GM19240 (cell line): Measurements from ENCODE around the gene ARFGEF3.
"Not testable (repeated sequence)": the region's sequence is repeated elsewhere in the genome, so short reads cannot be mapped to it uniquely, and the experiment has no call there.

Experiments used
- DNase-seq: peaks from one replicate; pipeline ENCODE4 v3.0.0; 2011; ENCODE audit warnings: low spot score; ENCODE audit not compliant: insufficient read length

Gene ARFGEF3

DNA sequence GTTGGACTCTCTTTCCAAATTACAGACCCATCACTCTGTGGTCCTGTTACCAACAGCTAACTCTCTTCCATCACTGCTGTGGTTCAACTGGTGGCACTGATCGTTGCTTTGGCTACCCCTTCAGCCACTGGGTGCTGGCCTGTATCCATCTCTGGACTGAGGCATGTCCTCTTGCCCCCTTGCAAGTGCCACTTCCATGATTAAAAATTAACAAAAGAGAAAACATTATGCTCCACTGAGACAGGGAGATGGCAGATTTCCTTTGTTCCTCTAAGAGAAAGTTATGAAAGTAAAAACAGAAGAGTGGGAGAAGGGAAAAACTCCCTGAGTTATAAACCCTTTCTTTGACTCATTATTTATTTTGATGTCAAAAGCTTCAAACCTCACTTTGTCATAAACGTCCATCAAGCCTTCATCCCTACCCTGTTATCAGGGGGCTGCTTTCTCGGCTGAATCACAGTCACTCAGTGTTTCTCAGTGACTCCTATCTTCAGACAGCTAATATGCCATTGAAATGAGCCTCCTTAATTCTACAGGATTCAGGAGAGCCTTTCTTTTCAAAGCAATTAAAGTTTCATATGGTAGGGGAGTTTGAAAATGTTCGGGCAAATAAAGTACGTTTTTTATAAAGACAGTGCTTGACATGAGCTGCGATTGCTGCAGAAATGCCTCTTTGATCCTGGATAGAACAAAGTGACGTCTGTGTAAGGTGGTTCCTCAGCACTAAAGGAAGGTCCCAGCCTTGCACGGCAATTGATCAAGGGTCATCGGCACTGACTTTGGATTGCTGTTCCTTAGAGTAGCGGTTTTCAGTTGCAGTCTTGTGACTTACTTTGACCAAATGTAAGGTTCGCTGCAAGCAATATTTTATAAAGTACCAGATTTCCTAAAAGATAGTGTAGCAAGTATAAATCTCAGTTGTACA is 106.5 kb downstream of the ARFGEF3 start:
- no peak for DNase-seq

DNA sequence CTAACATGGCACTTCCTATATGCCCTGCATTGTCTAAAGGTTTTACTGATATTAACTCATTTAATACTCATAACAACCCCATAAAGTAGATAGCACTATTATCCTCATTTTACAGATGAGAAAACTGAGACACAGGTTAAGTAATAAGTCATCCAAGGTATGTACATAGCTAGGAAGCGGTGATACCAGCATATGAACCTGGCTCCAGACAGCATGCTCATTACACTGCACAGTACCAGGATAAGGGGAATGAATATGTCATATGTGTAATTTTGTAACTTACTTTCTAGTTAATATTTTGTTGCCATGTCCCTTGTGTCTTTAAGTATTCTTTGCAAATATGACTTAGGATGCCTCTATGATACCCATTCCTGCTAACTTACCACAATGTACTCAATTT is 109.7 kb downstream of the ARFGEF3 start:
- DNase-seq, result no peak

DNA sequence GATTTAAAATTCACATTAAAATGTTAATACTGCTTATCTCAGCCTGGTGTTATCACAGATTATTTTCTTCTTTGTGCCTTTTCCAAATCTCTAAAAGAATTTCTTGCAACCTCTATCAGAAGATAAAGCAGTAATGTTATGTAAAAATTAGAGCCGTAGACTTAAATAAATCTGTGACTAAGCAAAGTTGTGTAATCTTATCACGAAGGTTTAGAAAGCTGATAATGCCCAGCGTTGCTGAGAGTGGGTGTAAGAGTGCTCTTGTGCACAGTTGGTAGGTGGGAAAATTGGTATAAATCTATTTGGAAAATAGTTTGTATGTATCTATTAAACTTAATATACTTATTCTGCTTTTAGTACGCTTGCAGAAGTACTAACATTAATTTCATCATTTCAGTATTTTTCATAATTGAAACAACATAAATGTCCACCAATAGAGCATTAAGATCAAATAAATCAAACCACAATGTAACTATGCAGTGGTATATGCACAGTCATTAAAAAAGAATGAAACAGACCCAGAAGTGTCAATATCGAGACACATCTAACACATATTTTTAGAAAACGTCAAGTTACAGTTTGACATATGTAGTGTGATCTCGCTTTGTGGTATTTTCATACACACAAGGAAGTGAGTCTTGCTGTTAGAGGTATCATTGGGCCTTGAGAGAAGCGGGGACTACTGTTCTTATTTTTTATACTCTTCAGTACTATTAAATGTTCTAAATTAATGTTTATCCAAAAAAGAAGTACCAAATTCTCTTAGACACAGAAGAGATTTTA is 111.0 kb downstream of the ARFGEF3 start:
- DNase-seq, result no peak

DNA sequence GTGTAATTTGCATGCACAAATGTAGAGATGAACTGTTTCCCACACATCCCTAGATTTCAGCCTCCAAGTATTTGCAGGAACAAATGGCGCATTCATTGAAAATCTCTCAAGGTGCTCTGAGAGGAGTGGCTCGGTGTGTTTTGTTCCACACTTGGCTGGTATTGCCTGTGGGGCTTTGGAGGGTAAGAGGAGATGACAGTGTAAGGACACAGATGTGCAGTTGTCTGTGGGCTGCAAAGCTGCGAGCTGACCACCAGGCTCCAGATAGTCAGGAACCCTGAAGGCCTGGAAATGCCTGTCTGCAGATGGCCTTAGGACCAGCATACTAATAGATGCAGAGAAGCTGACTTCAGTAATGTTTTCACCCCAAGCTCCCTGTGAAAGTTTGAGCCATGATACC is 114.2 kb downstream of the ARFGEF3 start:
- no peak for DNase-seq

DNA sequence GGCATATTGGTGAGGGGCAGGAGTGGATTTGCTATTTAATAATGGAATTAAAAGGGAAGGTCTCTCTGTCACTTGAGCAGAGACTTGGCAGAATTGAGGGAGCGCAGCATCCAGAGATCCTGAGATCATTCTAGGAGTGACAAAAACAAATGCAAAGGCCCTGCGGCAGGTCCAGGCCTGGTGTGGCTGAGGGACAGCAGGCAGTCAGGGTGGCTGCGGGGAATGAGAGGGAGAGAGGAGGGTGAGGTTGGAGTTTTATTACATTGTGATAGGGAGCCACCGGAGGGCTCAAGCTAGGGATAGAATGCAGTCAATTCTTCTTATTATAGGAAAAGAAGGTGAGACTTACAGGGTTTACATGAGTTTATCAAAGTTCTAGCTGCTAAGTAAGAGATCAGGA is 116.1 kb downstream of the ARFGEF3 start:
- no peak for DNase-seq

DNA sequence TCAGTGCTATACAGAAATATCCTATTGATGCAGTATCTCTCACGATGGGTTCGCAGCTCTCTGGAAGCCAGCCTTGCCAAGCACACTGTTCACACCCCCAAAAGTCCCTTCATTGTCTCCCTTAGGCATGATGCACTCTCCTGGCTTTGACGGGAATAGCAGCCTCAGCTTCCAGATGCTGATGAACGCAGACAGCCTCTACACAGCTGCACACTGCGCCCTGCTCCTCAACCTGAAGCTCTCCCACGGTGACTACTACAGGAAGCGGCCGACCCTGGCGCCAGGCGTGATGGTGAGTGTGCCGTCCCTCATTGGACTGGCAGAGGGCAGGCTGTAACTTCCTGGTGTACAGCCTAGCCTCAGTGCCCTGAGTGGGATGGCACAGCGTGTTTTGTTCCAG is 116.6 kb downstream of the ARFGEF3 start:
- no peak for DNase-seq

DNA sequence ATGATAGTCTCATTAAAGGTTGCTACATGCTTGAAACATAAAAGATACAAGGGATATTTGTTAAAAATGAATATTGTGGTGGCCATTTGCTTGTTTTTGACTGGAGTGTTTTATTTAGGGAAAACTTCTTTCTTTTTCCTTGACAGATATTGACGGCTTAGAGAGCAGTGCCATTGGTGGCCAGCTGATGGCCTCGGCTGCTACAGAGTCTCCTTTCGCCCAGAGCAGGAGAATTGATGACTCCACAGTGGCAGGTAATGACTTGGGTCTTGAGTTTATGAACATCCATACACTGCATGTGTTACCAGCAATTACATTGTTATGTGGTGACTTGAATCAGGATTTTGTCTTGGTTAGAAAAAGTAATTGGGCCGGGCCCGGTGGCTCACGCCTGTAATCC is 124.1 kb downstream of the ARFGEF3 start:
- DNase-seq, result no peak

DNA sequence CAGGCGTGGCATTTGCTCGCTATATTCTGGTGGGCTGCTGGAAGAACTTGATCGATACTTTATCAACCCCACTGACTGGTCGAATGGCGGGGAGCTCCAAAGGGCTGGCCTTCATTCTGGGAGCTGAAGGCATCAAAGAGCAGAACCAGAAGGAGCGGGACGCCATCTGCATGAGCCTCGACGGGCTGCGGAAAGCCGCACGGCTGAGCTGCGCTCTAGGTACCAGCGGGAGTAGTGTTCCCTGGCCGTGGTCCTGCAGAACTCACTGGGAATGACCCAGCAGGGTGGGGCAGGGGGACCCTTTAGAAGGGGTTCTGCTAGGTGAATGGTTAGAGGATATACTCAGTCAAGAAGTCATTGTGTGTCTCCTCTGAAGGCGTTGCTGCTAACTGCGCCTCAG is 125.0 kb downstream of the ARFGEF3 start:
- DNase-seq, result no peak

DNA sequence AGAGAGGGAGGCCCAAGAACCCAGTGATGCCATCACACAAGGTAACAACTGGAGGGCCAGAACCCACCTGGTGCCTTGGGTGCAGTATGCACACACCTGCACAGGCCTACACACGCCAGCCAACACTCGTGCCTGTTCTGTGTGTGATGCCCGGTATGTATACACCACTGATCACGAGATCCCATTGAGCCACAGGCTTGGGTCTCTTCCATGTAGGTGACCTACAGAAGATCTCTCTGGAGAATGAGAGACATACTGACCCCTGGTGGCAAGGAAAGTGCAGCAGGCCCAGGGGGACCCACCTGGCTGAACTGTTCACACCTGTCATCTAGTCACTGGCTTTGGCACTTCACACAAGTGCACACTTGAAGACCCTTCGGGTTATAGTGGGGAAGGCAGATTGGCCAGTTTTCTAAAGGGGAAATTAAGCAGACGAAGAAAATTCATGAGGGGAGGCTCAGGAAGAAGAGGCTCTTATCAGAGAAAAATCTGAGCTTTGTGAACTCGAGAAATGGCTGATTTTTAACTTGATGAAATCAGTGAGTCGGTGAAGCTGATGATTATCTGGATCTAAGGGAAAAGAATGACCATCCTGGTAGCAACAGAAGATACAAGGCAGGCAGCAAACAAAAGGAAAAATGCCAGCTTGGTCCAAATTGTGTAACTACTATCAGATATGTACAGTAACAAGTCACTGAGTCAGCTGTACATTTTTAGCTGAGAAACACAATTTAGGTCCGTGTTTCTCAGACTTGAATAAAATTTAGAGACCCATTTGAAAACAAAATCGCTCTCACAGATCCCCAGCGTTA is 125.6 kb downstream of the ARFGEF3 start:
- DNase-seq, result no peak

DNA sequence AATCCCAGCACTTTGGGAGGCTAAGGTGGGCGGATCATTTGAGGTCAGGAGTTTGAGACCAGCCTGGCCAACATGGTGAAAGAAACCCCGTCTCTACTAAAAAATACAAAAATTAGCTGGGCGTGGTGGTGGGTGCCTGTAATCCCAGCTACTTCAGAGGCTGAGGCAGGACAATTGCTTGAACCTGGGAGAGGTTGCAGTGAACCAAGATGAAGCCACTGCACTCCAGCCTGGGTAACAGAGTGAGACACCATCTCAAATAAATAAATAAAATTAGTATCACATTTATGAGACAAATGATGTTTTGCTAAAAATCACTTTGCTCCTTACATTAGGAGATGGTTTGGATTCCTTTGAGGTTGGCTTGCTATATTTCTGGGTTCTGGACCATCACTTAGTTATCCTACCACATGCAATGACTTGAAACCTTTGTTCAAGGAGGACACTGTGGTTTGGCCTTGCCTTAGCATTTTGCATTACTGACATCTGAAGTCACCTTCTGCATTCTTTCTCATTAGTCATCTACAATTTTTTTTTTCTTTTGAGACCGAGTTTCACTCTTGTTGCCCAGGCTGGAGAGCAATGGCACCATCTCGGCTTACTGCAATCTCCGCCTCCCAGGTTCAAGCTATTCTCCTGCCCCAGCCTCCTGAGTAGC is 126.8 kb downstream of the ARFGEF3 start:
- not testable (repeated sequence) for DNase-seq

DNA sequence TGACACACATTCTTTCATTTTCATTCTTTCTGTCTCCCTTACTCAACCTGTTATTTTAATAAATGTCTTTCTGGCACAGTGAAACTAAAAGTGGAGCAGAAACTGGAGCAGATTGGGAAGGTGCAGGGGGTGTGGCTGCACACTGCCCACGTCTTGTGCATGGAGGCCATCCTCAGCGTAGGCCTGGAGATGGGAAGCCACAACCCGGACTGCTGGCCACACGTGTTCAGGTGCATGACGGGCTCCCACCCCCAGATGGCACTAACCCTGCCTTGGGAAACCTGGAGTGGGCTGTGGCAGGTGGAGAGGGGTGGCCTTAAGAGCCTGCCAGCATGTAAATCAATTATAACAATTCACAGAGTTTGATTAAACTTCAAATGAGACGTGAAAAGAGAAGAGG is 128.0 kb downstream of the ARFGEF3 start:
- DNase-seq, result no peak

DNA sequence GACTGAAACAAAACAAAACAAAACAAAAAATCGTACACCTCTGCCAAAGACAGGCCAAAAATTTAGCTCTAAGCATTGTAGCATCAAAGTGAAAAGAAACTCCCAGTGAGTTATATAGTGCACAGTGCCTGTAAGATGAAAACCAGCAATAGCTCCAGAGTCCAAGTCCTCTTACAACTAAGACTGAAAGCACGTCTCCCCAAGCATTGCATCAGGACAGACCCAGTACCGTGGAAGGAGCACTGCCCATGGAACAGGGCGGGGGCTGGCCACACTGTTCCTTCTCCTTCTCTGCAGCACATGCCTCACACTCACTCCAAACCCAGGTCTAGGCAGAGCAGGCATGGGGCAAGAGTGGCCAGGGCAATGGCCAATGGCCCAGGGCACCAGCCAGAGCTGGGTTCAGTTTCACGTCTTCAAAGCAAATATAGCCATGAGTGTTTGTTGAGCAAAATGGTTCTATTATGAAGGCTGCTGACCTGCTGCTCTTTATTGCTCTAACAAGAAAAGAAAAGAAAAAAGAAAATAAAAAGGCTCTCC is 128.8 kb downstream of the ARFGEF3 start:
- DNase-seq, result no peak

DNA sequence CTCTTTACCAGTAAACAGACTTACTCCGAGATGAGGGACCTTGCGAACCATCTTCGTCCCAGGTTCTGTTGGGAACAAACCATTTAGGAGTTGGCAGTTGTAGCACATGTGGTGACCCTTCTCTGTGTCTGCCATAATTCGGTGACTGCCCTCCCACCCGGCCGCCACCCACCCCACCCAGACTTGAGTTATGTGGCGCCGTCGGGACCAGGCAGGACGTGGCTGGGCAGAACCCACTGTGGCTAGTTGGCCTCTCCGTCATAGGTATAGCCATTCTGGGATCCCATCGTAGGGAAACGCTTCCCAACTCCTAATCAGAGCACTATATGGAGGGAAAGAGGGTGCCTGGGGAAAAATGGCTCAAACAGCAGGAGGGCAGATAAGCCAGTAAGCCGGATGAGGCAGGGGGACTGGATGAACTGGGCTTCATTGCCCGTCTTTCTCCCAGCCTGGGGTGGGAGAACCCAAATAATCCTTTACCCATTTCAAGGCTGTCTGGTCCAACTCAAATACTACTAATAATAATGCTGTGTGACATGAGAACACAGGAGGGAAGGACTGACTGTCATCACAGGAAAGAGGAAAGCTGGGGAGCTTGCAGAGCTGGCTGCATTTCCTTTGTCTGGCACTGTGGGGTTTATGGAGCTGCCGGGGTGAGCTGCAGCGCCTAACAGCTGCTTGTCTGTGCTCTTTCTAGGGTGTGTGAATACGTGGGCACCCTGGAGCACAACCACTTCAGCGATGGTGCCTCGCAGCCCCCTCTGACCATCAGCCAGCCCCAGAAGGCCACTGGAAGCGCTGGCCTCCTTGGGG is 129.5 kb downstream of the ARFGEF3 start:
- no peak for DNase-seq

DNA sequence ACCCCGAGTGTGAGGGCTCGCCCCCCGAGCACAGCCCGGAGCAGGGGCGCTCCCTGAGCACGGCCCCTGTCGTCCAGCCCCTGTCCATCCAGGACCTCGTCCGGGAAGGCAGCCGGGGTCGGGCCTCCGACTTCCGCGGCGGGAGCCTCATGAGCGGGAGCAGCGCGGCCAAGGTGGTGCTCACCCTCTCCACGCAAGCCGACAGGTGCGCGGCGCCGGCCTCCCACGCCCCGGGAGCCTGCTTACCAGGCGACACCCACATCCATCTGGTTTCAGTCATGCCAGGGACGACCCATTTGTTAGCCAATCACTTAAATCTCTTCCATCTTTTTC is 130.1 kb downstream of the ARFGEF3 start:
- DNase-seq, result no peak

DNA sequence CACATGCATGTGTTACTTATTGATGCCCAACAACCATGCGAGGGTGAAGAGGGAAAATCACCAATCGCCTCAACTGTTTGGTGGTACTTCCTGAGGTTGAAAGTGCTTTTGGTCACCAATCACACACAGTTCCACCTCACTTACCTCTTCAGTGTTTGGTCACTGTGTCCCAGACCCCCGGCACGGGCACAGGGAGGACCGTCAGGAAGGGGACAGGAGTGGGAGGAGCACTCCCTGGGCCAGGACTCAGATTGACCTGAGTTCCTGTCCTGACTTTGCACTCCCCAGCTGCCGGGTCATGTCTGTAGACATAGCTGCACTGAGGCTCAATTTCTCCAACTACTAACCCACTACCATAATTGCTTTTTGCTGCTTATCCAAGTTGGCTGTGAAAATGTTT is 130.7 kb downstream of the ARFGEF3 start:
- no peak for DNase-seq

DNA sequence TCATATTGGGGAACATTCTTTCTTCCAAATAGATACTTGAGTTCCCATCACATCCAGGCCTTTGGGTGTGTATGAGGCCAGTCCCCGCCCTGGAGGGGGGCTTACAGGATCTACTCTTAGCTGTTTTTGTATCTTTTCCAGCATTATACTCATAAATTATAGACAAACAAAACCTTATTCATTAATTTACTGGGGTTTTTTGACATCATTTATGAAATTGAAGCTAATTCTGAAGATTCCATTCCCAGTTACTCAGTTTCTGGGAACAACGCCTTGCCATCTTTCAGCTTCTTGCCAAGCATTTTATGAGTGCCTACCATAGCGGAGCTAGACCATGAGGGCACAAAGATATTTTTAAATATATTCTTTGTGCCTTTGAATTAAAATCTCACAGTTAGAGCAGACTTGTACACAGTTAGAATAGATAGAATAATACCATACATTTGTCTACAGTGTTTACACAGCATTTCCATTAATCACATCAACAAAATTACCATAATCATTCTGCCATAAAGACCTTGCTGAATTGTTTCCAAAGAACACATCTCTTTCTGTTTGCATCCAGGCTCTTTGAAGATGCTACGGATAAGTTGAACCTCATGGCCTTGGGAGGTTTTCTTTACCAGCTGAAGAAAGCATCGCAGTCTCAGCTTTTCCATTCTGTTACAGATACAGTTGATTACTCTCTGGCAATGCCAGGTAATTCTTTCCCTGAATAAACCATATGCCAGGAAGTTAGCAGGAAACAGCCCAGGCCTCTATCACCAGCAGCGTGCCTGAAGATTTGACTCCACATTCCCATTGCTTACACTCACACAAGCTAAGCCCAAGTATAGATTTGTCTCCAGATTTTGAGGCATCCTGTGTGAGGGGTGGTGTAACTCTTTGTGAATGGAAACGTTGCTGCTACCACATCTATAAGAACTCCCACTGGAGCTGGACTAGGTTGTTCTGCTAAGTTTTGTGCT is 132.0 kb downstream of the ARFGEF3 start:
- no peak for DNase-seq

DNA sequence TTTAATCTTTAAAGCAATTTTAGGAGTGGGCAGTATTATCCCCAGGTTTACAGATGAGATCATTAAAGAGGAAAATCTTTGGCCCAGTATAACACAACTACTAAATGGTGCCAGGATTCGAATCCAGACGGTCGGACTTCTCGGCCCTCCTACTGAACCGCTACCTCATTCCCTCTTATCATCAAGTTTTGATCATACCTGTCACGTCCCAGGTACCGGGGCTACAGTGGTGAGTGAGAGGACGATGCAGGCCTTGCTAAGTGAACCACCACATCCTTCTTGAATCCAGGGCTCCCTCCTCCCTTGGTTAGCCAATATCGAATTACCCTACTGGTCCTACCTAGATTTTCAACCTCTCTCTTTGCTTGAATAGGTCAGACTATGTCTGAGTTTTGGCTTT is 134.6 kb downstream of the ARFGEF3 start:
- DNase-seq, result no peak

DNA sequence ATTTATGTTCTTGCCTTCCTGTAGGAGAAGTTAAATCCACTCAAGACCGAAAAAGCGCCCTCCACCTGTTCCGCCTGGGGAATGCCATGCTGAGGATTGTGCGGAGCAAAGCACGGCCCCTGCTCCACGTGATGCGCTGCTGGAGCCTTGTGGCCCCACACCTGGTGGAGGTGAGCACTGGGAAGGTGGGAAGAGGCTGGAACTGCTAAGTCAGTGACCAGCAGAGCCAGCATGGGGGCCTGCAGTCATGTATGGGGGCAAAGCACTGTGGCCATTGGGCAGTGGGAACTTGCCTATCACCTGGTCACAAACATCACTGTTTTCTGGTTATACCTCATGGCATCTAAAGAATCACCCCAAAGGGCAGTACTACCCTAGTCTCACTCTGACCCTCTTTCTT is 135.0 kb downstream of the ARFGEF3 start:
- no peak for DNase-seq

DNA sequence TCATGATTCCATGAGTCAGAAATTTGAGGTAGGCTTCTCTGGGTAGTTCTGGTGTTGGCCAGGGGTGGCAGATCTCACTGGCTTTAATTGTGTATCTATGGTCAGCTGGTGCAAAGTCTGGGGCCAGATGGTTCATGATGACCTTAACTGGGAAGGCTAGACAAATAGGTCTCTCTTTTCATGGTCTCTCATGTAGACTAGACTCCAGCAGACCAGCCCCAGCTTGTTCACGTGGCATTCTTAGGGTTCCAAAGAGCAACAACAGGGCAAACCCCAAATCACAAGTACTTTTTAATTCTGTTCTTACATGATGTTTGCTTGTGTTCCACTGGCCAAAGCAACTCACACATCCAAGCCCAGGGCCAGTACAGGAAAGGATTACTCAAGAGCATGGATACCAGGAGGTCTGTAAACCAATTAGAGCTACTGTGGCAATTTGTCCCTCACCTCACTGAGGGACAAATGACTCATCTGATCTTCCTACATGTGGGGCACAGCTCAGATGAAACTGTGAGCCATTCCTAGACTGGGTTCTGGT is 136.1 kb downstream of the ARFGEF3 start:
- DNase-seq, result no peak
